GM21619 (cell line): ENCODE results near the gene CCDC85C.
"Not testable (repeated sequence)": the region's sequence is repeated elsewhere in the genome, so short reads cannot be mapped to it uniquely, and the experiment has no call there.

ENCODE experiments used
- ATAC-seq: cut with Tn5 transposase; IDR thresholded peaks from one replicate; pipeline ENCODE4 v1.9.1; 2021; ENCODE audit not compliant: unreplicated experiment

The CCDC85C gene

DNA sequence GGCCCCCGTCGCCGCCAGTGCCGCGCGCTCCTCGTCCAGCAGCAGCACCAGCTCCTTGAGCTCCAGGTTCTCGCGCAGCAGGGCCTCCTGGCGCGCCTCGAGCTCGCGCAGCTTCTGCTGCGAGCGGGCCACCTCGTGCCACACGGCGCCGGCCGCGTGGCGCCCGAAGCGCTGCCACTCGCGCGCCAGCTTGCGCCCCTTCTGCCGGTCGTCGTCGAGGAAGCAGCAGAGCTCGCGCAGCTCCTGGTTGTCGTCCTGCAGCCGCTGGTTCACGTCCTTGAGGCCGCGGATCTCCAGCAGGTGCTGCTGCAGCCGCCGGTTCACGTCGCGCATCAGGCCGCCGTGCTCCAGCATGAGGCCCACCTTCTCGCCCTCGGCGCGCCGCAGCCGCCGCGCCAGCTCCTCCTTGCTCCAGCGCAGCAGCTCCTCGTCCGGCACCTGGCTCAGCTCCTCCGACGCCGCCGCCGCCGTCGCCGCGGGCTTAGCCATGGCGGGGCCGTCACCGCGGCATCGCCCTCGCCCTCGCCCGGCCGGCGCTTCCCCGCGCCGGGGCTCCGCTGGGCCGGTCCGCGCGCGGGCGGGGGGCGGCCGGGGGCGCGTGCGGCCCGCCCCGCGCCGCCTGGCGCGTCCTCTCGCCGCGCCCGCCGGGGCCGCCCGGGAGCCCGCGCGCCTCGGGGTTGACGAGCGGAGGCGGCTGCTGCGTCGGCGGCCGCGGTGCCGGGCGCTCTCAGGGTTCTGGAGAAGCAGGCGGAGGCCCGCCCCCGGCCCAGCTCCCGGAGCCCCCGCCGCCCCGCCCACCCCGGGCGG lies at the start of gene CCDC85C:
Gene CCDC85C (minus strand): TSS at position 737 of the 807 bp plus-strand sequence. CDS start 248 bp downstream, at position 489.
- ATAC-seq: no peak

DNA sequence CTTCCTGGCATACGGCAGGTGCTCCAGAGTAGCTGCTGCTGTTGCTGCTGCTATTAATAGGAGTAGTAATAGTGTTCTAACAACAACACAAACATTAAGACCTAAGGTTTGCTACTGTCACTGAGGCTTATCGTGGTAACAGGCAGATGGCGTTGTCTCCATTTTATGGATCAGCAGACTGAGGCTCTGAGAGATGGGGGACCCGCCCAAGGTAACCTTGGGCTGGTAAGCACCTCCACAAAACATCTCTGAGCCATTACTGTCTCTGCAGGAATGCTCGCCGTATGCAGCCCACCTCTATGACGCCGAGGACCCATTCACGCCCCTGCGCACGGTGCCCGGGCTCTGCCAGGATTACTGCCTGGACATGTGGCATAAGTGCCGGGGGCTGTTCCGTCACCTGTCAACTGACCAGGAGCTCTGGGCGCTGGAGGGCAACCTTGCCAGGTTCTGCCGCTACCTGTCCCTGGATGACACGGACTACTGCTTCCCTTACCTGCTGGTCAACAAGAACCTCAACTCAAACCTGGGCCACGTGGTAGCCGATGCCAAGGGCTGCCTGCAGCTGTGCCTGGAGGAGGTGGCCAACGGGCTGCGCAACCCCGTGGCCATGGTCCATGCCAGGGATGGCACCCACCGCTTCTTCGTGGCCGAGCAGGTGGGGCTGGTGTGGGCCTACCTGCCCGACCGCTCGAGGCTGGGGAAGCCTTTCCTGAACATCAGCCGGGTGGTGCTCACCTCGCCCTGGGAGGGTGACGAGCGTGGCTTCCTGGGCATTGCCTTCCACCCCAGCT lies 48.1 kb upstream of the CCDC85C start:
- no peak for ATAC-seq

DNA sequence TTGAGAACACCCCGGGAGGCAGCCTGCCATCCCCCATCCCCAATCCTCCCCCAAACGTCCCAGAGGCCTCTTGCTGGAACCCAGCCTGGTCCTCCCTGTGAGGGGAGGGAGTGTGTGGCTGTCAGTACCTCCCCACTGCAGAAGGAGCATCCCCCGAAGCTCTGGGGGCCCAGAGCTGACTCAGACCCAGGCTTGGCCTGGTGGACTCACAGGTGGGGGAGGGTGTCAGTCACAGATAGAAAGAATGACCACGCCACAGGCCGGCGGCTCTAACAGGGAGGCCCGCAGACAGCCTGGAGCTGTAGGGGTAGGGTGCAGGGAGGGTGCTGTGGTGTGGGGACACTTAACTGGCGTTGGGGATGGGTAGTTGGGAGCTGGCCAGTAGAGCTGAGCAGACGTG lies 46.2 kb upstream of the CCDC85C start:
- ATAC-seq: no peak

DNA sequence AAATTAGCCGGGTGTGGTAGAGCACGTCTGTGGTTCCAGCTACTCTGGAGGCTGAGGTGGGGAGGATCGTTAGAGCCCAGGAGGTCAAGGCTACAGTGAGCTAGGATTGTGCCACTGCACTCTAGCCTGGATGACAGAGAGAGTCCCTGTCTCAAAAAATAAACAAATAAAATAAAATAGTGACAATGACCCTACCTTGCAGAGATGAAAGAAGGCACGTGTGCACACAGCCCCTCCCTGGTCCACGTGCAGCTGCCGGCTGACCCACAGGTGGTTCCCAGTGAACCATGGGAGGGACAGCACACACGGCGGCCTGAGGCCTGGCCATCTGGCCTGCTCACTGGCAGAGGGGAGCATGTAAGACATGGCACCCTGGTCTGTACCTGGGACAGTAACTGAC lies 45.6 kb upstream of the CCDC85C start:
- no peak for ATAC-seq

DNA sequence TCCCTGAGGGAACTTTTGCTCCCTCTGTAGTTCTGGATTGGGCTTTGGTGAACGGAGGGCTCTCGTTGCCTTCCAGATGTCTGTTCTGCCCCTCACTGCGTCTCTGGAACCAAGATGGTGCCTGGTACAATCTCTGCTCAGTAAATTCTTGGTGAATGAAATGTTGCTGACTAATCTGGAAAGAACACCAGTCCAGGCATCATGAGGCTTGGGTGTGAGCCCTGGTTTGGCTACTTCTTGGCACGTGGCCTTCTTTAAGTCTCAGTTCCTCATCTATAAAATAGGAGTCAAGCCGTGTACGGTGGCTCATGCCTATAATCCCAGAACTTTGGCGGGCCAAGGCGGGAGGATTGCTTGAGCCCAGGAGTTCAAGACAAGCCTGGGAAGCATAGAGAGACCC lies 45.2 kb upstream of the CCDC85C start:
- ATAC-seq: no peak

DNA sequence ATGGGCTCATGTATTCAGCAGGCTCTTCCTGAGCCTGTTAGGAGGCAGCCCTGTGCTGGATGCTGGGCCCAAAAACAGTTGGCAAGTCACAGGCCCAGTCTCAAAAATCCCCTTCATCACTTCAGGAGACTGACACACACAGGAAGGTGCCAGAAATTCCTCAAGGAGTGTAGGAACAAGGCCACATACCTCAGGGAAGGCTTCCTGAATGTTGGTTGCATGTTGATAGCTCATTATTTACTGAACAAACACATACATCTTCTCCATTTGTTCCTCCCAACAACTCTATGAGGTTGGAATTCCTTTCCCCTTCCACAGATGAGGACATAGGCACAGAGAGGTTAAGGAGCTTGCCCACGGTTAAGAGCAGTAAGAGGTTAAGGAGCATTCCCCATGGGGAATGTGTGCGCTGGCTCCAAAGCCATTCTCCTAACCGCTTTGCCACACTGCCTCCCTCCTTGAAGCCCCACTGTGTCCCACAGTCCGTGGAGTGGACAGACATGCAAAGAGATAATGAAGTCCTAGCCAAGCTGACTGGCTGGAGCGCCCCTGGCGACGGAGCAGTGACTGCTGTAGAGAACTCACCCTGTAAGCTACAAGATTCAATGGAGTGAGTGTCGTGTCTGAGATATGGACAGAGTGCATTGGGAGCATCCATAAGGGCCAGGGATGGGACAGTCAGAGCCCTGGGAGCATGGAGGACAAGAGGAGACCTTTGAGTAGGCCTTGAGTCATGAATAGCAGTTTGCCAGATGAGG lies 44.2 kb upstream of the CCDC85C start:
- no peak for ATAC-seq

DNA sequence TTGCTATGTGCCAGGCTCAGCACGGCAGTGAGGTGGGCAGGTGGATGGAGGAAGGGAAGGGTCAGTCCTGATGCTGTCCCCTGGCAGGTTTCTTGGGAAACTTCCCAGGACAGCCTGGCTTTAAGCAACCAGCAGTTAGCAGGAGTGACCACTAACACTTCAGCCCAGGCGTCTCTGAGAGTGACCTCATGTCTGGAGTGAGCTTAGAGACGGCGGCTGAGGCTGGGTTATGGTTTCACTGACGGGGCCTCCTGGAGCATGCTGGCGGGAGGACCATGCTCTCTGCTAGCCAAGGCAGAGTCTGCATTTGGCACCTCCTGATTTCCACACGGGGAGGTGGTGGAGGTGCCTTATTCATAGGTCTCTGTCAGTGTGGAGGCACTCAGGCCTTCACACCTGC lies 43.4 kb upstream of the CCDC85C start:
- no peak for ATAC-seq

DNA sequence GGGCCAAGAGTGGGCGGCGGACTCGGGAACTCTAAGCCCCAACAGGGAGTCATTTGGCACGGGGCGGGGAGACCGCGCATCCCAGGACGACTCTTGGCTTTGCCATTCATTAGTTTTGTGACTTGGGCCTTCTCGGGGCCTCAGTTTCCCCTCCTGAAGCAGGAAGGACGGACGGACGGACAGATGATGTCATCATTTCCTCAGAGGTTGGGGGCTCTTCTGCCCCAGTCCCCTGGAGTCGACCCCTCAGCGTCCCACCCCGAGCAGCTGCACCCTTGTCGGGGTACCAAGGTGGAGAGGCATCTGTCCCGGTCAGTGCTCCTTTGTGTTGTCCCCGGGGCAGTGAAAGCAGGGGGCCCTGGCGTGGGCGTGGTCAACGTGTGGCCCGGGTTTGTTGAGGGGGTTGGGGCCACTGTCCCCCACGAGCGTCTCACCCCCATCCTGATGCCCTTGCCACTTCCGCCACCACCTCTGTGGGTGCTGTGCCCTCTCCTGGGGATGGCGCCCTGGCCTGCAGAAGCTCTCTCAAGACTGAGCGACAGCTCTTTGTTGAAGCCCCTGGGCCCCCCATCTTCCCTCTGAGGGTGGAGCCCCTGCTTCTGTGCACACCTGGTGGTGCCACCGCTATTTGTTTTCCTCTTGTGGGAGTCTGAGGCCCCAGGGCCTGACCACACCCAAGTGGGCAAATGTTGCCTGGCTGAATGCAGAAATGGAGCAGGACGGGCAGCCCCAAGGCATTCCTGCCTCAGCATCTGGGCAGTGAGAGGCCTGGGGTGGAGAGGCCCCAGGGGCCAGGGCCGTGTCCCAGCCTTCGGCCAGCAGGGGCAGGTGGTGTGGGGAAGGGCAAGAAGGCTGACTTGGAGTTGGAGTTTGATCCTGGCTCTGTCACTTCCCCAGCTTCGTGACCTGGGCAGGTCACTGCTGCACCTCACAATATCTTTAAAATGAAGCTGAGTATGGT lies 41.8 kb upstream of the CCDC85C start:
- no peak for ATAC-seq

DNA sequence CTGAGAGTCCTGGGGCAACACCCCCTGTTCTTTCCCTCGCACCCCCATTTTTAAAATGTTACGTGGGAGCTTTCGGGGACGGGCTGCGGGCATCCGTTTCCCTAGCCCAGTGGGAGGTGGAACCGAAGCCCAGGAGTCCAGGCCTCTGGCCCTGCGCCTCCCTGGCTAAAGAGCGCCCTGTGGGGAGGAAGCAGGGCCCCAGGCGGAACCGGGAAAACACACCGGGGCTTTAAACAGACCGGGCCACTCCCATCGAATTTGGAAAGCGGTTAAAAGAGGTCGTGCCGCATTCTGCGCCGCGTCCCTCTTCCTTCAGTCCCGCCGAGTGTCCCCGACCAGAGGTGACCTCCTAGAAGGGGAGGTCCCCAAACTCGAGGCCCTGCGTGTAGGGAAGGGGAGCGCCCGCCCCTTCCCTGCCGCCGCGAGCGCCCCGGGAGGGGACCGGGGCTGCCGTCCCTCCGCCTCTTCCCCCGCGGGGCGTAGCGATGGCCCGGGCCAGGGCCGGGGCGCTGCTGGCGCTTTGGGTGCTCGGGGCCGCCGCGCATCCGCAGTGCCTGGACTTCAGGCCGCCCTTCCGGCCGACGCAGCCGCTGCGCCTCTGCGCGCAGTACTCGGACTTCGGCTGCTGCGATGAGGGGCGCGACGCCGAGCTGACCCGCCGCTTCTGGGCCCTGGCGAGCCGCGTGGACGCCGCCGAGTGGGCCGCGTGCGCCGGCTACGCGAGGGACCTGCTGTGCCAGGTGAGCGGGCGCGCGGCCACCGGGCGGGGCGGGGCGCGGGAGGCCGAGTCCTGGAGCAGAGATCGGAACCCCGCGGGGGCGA lies 40.9 kb upstream of the CCDC85C start, which contains the start of gene HHIPL1:
Gene HHIPL1 (plus strand): TSS at position 407 of the 822 bp plus-strand sequence. CDS start 79 bp downstream, at position 486.
- no peak for ATAC-seq

DNA sequence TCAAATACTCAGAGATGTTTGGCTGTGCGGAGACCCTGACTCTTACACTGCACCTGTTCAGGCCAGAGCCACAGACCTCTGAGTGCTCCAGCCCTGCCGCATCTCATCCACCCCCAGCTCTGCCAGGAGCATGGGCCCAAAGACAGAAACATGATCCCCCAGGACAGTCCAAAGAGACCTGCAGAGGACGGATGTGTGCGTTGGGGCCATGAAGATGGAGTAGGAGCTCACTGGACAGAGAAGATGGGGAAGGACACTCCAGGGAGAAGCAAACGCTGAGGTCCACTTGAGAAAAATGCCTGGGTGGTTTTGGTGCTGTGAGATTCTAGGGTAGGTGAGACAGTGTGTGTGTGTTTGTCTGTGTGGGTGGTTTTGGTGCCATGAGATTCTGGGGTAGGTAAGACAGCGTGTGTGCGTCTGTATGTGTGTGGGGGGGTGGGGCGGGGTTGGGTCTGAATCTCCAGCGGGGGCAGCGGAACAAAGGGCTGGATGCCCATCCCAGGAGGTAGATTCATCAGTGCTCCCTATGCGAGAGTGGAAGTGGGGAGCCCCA lies 40.1 kb upstream of the CCDC85C start:
- ATAC-seq: no peak

DNA sequence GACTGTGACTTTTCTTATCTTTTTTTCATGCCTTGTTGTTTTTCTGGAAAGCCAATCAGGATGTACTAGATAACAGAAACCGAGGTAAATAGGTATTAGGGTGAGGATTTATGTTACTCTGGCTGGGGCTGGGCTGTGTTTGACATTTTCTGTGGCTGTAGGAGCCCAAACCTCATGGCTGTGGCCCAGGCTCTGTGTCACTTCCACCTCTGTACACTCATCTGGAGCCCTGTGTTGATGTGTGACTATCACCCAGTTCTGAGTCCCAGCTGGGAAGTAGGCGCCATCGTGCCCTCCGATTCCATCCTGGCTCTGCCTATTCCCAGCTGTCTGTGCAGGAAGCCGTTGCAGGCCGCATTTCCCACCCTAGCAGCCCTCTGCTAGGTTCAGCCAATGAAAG lies 39.3 kb upstream of the CCDC85C start:
- no peak for ATAC-seq

DNA sequence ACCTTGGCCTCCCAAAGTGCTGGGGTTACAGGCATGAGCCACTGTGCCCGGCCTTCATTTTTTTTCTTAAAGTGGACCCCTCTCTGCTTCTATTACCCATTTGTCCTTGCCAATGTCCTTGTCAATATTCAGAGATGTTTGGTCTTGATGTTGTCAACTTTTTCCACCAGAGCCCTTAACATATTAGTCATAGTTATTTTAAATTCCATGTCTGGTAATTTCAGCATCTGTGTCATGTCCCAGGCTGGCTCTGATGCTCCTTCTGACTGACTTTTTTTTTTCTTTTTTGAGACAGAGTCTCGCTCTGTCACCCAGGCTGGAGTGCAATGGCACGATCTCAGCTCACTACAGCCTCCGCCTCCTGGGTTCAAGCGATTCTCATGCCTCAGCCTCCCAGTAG lies 38.8 kb upstream of the CCDC85C start:
- ATAC-seq: not testable (repeated sequence)

DNA sequence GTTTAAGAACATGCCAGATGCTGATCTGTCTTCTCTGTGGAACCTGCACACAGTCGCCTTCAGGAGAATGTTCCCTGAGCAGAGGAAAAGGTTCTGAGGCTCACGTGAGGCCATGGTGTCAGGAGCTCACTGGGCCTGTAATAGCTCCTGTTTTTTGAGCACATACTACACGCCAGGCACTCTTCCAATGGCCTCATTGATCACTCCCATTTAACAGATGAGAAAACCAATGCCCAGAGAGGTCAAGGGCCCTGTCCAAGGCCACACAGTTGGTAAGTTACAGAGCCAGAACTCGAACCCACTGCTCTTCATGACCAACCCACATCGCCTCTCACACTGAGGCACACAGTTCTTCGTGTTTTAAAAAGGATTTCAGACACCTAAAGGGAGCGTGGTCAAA lies 33.6 kb upstream of the CCDC85C start:
- ATAC-seq: no peak

DNA sequence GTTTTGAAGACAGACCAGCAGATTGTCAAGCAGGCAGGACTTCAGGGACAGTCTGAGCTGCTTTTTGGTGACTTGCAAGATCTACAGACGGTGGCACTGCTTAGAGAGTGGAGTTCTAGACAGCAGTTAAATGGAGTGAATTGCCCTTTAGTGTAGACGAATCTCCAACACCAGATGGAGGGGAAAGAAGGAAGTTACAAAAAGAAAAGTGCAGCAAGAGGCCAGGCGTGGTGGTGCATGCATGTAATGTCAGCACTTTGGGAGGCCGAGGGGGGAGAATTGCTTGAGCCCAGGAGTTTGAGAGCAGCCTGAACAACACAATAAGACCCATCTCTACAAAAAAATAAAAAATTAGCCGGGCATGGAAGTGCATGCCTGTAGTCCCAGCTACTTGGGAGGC lies 32.5 kb upstream of the CCDC85C start:
- ATAC-seq: no peak

DNA sequence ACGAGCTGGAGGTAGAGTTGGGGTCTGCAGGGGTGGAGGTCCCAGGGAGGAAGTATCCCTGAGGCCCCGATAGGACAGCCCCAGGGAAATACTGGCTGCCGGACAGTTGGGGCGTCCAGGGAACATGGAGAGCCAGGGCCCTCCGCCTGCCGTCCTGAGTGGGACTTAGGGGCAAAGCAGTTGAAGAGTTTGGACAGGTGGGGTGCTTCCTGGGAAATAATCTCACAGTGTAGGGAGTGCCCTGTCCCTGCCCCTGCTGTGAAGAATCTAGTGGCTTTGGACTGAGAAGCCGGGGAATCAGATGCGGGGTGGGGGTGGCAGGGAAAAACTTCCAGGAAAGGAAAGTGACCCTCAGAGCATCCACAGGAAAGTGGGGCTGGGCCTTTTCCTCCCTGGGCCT lies 31.1 kb upstream of the CCDC85C start:
- no peak for ATAC-seq

DNA sequence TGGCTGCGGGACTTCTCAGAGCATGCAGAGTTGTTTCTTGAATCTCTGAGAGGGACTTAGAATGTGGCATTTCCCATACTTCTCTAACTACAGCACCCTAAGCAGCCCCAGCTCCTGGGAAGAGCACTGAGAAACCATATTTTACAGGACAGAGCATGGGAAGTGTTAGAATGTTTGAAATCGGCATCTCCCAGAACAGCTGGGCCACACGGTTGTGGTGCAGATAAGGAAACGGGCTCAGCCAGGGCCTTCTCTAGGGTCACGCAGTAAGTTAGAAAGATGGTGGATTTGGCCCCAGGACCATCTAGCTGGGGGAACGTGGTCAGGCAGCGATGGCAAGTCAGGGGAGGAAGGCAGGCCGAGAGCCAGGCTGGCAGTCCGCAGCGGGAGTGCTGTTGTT lies 30.4 kb upstream of the CCDC85C start:
- ATAC-seq: no peak

DNA sequence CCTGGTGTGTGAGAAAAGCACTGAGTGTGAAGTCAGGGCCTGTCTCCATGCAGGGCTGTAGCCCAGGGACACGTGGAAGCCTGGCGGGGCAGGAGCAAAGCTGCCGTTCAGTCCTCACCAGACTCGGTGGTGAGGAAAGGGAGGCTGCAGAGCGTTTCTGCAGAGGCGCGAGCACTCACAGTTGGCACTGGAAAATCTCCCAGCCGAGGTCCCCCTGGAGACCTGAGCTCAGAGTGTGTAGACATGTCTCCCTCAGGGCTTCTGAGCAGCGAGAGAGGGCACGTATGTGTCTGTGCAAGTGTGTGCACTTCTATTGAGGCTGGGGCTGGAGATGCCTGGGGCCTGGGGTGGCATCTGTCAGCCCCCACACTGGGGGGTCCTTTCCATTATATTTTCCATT lies 29.9 kb upstream of the CCDC85C start:
- ATAC-seq: no peak

DNA sequence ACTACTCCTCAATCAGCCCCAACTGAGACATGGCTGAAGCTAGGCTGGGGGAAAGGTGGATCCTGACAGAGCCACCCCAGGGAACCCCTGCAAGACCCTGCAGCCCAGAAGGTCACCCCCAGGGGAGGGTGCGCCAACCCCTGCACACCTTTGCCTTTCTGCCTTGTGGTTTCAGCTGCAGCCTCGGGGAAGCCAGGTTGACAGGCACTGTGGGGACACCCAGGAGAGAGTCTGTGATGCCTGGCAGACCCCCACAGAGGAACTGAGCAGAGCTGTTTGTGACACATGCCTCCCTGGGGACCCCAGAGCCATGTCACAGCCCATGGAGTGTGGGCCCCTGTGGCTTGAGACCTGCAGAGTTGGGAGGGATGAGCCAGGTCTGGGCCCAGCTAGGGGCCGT lies 29.1 kb upstream of the CCDC85C start:
- ATAC-seq: no peak

DNA sequence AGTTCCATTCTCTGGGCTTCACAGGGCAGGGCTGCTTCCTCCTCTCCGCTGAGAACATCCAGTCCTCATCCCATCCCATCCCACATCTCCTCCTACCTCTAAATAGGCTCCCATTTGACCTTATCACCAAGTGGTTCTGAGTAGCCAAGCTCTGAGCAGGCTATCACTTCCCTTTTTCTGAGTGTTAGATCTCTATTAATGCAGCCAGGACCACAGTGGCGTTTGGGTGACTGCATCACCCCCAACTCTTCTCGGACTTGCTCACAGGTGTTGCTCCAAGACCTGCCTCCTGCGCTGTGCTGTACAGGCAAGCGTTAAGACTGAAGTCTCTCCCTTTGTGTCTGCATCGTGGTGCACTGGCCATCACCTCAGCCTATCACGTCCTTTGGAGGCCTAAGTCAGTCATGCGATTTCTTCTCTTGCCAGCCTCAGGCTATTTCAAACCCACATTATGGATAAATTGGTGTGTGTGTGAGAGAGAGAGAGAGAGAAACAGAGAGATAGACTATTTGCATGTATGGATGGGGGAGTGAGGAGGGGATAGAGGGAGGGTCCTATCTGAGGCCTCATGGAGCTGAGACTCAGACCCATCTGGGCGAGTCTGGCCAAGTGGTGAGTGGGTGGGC lies 28.5 kb upstream of the CCDC85C start:
- ATAC-seq: no peak
